IMR-90 (cell line): ENCODE results near the gene BPIFB2. TPM values are rescaled to one million over a fixed set of nuclear protein-coding genes. Genes with fewer than 3 reads are reported as not detected.

Source experiments
- ATAC-seq: fragments of 200-7000 bp; cut with Tn5 transposase; 2 replicates; pipeline ENCODE4 v1.9.1; 2020; ENCODE audit warnings: low read depth, mild to moderate bottlenecking, moderate library complexity
- BruUV-seq: library from RNA; stranded (reverse); fragments of 400-500 nt; replicated peaks from 2 replicates; lab custom pipeline; 2021; lab: Mats Ljungman, UMichigan
- CTCF ChIA-PET: fragments of 300-600 bp; formaldehyde crosslinking; extraction: SDS; loops from one replicate; lab custom pipeline; 2021; ENCODE audit warnings: antibody characterized with exemption; lab: Yijun Ruan, JAX
- POLR2A ChIA-PET: fragments of 300-600 bp; sonication (Branson Sonifier 250); formaldehyde crosslinking; loops from one replicate; lab custom pipeline; 2022; ENCODE audit warnings: antibody characterized with exemption; ENCODE audit not compliant: unreplicated experiment; lab: Charles Lee
- DNase-seq: peaks from one replicate; pipeline ENCODE4 v3.0.0; 2013
- H2AFZ ChIP-seq: replicated peaks from 2 replicates; pipeline ENCODE3; 2013; ENCODE audit warnings: low read length, mild to moderate bottlenecking; ENCODE audit not compliant: poor library complexity
- H2AK5ac ChIP-seq: 2 replicates; pipeline ENCODE4 v1.6.1; 2013; ENCODE audit warnings: low read depth, low read length, inconsistent platforms
- H2AK9ac ChIP-seq: replicated peaks from 2 replicates; pipeline ENCODE3; 2013; ENCODE audit warnings: mild to moderate bottlenecking, low read depth, low read length, moderate library complexity; ENCODE audit not compliant: poor library complexity
- H2BK120ac ChIP-seq: 2 replicates; pipeline ENCODE4 v1.6.1; 2013; ENCODE audit warnings: low read depth, low read length, inconsistent platforms
- H2BK15ac ChIP-seq: 3 replicates; pipeline ENCODE4 v1.6.1; 2013; ENCODE audit warnings: low read depth, low read length, inconsistent platforms
- H2BK20ac ChIP-seq: 2 replicates; pipeline ENCODE4 v1.6.1; 2013; ENCODE audit warnings: low read depth, mild to moderate bottlenecking, inconsistent platforms, low read length, moderate library complexity
- H2BK5ac ChIP-seq: 2 replicates; pipeline ENCODE4 v1.6.1; 2013; ENCODE audit warnings: mild to moderate bottlenecking, low read depth, low read length, inconsistent platforms; ENCODE audit not compliant: poor library complexity, severe bottlenecking
- H3K14ac ChIP-seq: replicated peaks from 2 replicates; pipeline ENCODE4 v1.6.1; 2013; ENCODE audit warnings: low read depth, low read length, inconsistent platforms
- H3K18ac ChIP-seq: 2 replicates; pipeline ENCODE4 v1.6.1; 2013; ENCODE audit warnings: low read depth, low read length, control low read depth
- H3K23ac ChIP-seq: 2 replicates; pipeline ENCODE4 v1.6.1; 2013; ENCODE audit warnings: low read depth, low read length, inconsistent platforms
- H3K27ac ChIP-seq: 2 replicates; pipeline ENCODE4 v1.5.1; 2013; ENCODE audit warnings: mild to moderate bottlenecking, control low read depth, low read length; ENCODE audit not compliant: insufficient read depth
- H3K27me3 ChIP-seq: 2 replicates; pipeline ENCODE4 v1.6.1; 2013; ENCODE audit warnings: low read length; ENCODE audit not compliant: control insufficient read depth, insufficient read depth
- H3K36me3 ChIP-seq: 2 replicates; pipeline ENCODE4 v1.6.1; 2013; ENCODE audit warnings: low read length, mixed read lengths; ENCODE audit not compliant: control insufficient read depth, insufficient read depth
- H3K4ac ChIP-seq: 2 replicates; pipeline ENCODE4 v1.6.1; 2013; ENCODE audit warnings: low read depth, low read length, inconsistent platforms
- H3K4me1 ChIP-seq: 2 replicates; pipeline ENCODE4 v1.6.1; 2013; ENCODE audit warnings: low read length, mixed read lengths; ENCODE audit not compliant: control insufficient read depth, insufficient read depth
- H3K4me2 ChIP-seq: 2 replicates; pipeline ENCODE4 v1.6.1; 2013; ENCODE audit warnings: low read depth, mild to moderate bottlenecking, control low read depth, low read length, moderate library complexity
- H3K4me3 ChIP-seq: 2 replicates; pipeline ENCODE4 v1.5.1; 2013; ENCODE audit warnings: low read depth, mild to moderate bottlenecking, control low read depth, low read length, moderate library complexity; ENCODE audit not compliant: insufficient read depth
- H3K56ac ChIP-seq: 2 replicates; pipeline ENCODE4 v1.6.1; 2013; ENCODE audit warnings: low read length, inconsistent platforms; ENCODE audit not compliant: insufficient read depth; ENCODE audit errors: extremely low read depth
- H3K79me1 ChIP-seq, 2 experiments: 2 replicates each; pipeline ENCODE4 v1.6.1; 2013; ENCODE audit warnings: low read length in 2 of 2, inconsistent platforms in 1 of 2, low read depth in 1 of 2
- H3K9ac ChIP-seq: 2 replicates; pipeline ENCODE4 v1.6.1; 2013; ENCODE audit warnings: low read depth, low read length, control low read depth
- H3K9me1 ChIP-seq: 2 replicates; pipeline ENCODE4 v1.6.1; 2013; ENCODE audit warnings: low read length, inconsistent platforms; ENCODE audit not compliant: insufficient read depth
- H3K9me3 ChIP-seq: 2 replicates; pipeline ENCODE4 v1.6.1; 2013; ENCODE audit warnings: low read length; ENCODE audit not compliant: control insufficient read depth, insufficient read depth
- H4K20me1 ChIP-seq: 2 replicates; pipeline ENCODE4 v1.6.1; 2013; ENCODE audit warnings: low read length, inconsistent platforms; ENCODE audit not compliant: insufficient read depth
- H4K5ac ChIP-seq: 2 replicates; pipeline ENCODE4 v1.6.1; 2013; ENCODE audit warnings: mild to moderate bottlenecking, low read depth, low read length, control low read depth
- H4K8ac ChIP-seq, 2 experiments: 2 replicates each; pipeline ENCODE4 v1.6.1; 2013; ENCODE audit warnings: low read depth in 2 of 2, low read length in 2 of 2, control low read depth in 1 of 2, inconsistent platforms in 1 of 2
- H4K91ac ChIP-seq: 2 replicates; pipeline ENCODE4 v1.6.1; 2013; ENCODE audit warnings: low read depth, low read length, inconsistent platforms; ENCODE audit not compliant: insufficient read depth
- CTCF ChIP-seq: conservative IDR thresholded peaks from 2 replicates; pipeline ENCODE4 v1.5.1; 2012; ENCODE audit warnings: mild to moderate bottlenecking, low read depth, low read length, improper control_type of control experiment
- ELK1 ChIP-seq: fragments of 150-350 bp; IDR thresholded peaks from 2 replicates; pipeline ENCODE4 v1.6.1; 2016; ENCODE audit warnings: low read depth, mild to moderate bottlenecking, low read length, moderate library complexity, borderline replicate concordance
- MAFK ChIP-seq: IDR thresholded peaks from 2 replicates; pipeline ENCODE4 v1.6.1; 2012; ENCODE audit warnings: low read depth, low read length, improper control_type of control experiment
- MAZ ChIP-seq: IDR thresholded peaks from 2 replicates; pipeline ENCODE4 v1.6.1; 2012; ENCODE audit warnings: low read depth, mild to moderate bottlenecking, low read length, improper control_type of control experiment, moderate library complexity, borderline replicate concordance
- RAD21 ChIP-seq: IDR thresholded peaks from 2 replicates; pipeline ENCODE4 v1.6.1; 2012; ENCODE audit warnings: low read length, improper control_type of control experiment
- SMC3 ChIP-seq: fragments of 150-350 bp; IDR thresholded peaks from 2 replicates; pipeline ENCODE4 v1.6.1; 2016; ENCODE audit warnings: low read depth, mild to moderate bottlenecking, antibody characterized with exemption, low read length, moderate library complexity
- USF2 ChIP-seq: fragments of 150-350 bp; IDR thresholded peaks from 2 replicates; pipeline ENCODE4 v1.6.1; 2017; ENCODE audit warnings: mild to moderate bottlenecking, antibody characterized with exemption, low read length, low read depth
- WGBS, 2 experiments: methylation state at CpG; one replicate each; pipeline versions ENCODE4 v1.1.5 to v1.1.7; 2013; ENCODE audit warnings: missing lambda C conversion rate in 2 of 2; ENCODE audit not compliant: insufficient read length in 1 of 2; ENCODE audit errors: extremely low coverage in 2 of 2; 5-methylcytosine and 5-hydroxymethylcytosine counted together
- dilution Hi-C: fragments of 300-500 bp; cut with HindIII; formaldehyde crosslinking; loops from one replicate; pipeline ENCODE4 v1.14.3; 2018; ENCODE audit warnings: low sequenced_read_pairs; ENCODE audit not compliant: unreplicated experiment
- in situ Hi-C: fragments of 300-500 bp; cut with MboI; formaldehyde crosslinking; loops from 3 replicates; pipeline ENCODE4 v1.14.3; 2019; ENCODE audit warnings: low sequenced_read_pairs, inconsistent platforms, mixed read lengths
- intact Hi-C: fragments of 100-400 bp; cut with micrococcal nuclease; formaldehyde crosslinking; loops from 2 replicates; pipeline ENCODE4 v1.10.0; 2022
- polyA plus RNA-seq, 3 experiments: library from polyadenylated mRNA; depleted of rRNA; stranded (reverse); fragments of >200 nt; gene quantifications; 2 replicates each; pipeline ENCODE4 v1.2.3, GENCODE V29; 2012; ENCODE audit warnings: low replicate concordance in 1 of 3
- total RNA-seq: library from RNA; depleted of rRNA; stranded (reverse); fragments of >200 nt; gene quantifications from 2 replicates; pipeline ENCODE4 v1.2.3, GENCODE V29; 2012

Gene BPIFB2
- total and polyA plus RNA-seq, 2 of the 4 experiments (the other 2 are of a cell fraction), result not detected

GRCh38 chr20:32989507-32990283, 17.8 kb upstream of the BPIFB2 start:
- no peak for ATAC-seq
- BruUV-seq, result no TSS peak

More at GRCh38 chr20:32989507-32990283, 17.8 kb upstream of the BPIFB2 start:
- H3K9me1 ChIP-seq, result no peaks in the 10 kb centered on the region
- H4K91ac ChIP-seq, result no peak overlapping the region
- WGBS, 2 experiments, result 88% methylated on average over 4 of the region's 14 CpGs; no CpG with 5 or more reads in 1 of the 2 experiments
- DNase-seq, result no peak
- H3K56ac ChIP-seq, result no peak overlapping the region
- no peak overlapping the region for H3K27ac ChIP-seq
- H4K8ac ChIP-seq, result no peak overlapping the region
- no peak overlapping the region for H2BK15ac ChIP-seq
- H2AK9ac ChIP-seq, result no peak overlapping the region
- H2BK5ac ChIP-seq, result no peak overlapping the region
- H3K9ac ChIP-seq, result no peak overlapping the region
- H3K79me1 ChIP-seq, result no peaks in the 10 kb centered on the region
- intact Hi-C loops (no loop called here), dilution Hi-C loops (no loop called here), in situ Hi-C loops (no loop called here)
- no peak overlapping the region for H3K4me3 ChIP-seq
- no peaks in the 10 kb centered on the region for H3K36me3 ChIP-seq
- H4K20me1 ChIP-seq, result no peaks in the 10 kb centered on the region
- no peak overlapping the region for H2BK20ac ChIP-seq
- H3K4ac ChIP-seq, result no peak overlapping the region
- H3K14ac ChIP-seq, result no peak overlapping the region
- POLR2A ChIA-PET, result no interaction called here
- H3K23ac ChIP-seq, result no peak overlapping the region
- no peak overlapping the region for H2BK120ac ChIP-seq
- peaks cover 8% of the 10 kb centered on the region for H3K27me3 ChIP-seq
- H2AFZ ChIP-seq, result no peak overlapping the region
- H2AK5ac ChIP-seq, result no peak overlapping the region
- no peak overlapping the region for H3K4me2 ChIP-seq
- no peak overlapping the region for H3K18ac ChIP-seq
- no peak for TF ChIP-seq USF2
- no peak for TF ChIP-seq RAD21
- no peak for TF ChIP-seq CTCF
- TF ChIP-seq MAZ, result no peak
- TF ChIP-seq ELK1, result no peak
- TF ChIP-seq SMC3, result no peak
- TF ChIP-seq MAFK, result peak; percentile 33; the same call in 1 of the 2 replicates
- H3K9me3 ChIP-seq, result no peaks in the 10 kb centered on the region
- H3K4me1 ChIP-seq, result no peaks in the 10 kb centered on the region
- H4K5ac ChIP-seq, result no peak overlapping the region
- CTCF ChIA-PET, result no interaction called here
